GM23338 (cell line): Measurements from ENCODE around the gene WEE2. TPM values are rescaled to one million over a fixed set of nuclear protein-coding genes. Genes with fewer than 3 reads are reported as not detected.

Source experiments
- ATAC-seq: fragments of 200-7000 bp; cut with Tn5 transposase; 3 replicates; pipeline ENCODE4 v1.9.1; 2020
- DNase-seq: peaks from one replicate; pipeline ENCODE4 v3.0.0-alpha.2; 2015; ENCODE audit warnings: low spot score
- H2AFZ ChIP-seq: fragments of 200-600 bp; sonication (generic); 2 replicates; pipeline ENCODE4 v1.8.0; 2016; ENCODE audit warnings: antibody characterized with exemption, mild to moderate bottlenecking, moderate library complexity
- H3F3A ChIP-seq: fragments of 200-600 bp; sonication (generic); replicated peaks from 2 replicates; pipeline ENCODE4 v1.8.0; 2017; ENCODE audit warnings: antibody characterized with exemption, mixed run types, low read depth
- H3K27ac ChIP-seq: fragments of 200-600 bp; sonication (generic); 2 replicates; pipeline ENCODE4 v1.6.1; 2016; ENCODE audit warnings: low read depth
- H3K27me3 ChIP-seq: fragments of 200-600 bp; sonication (generic); 2 replicates; pipeline ENCODE4 v1.8.0; 2016; ENCODE audit warnings: mild to moderate bottlenecking, mixed run types, moderate library complexity; ENCODE audit not compliant: insufficient read depth
- H3K36me3 ChIP-seq: fragments of 200-600 bp; sonication (generic); 2 replicates; pipeline ENCODE4 v1.8.0; 2016; ENCODE audit warnings: mild to moderate bottlenecking; ENCODE audit not compliant: insufficient read depth
- H3K4me1 ChIP-seq: fragments of 200-600 bp; sonication (generic); 2 replicates; pipeline ENCODE4 v1.8.0; 2016; ENCODE audit warnings: mild to moderate bottlenecking, moderate library complexity; ENCODE audit not compliant: insufficient read depth
- H3K4me2 ChIP-seq: fragments of 200-600 bp; sonication (generic); 2 replicates; pipeline ENCODE4 v1.7.1; 2017; ENCODE audit warnings: mixed run types
- H3K4me3 ChIP-seq: fragments of 200-600 bp; sonication (generic); 2 replicates; pipeline ENCODE4 v1.6.1; 2016; ENCODE audit warnings: mixed run types
- H3K79me2 ChIP-seq: fragments of 200-600 bp; sonication (generic); replicated peaks from 2 replicates; pipeline ENCODE4 v1.8.0; 2017; ENCODE audit warnings: mild to moderate bottlenecking; ENCODE audit not compliant: insufficient read depth
- H3K9me2 ChIP-seq: fragments of 200-600 bp; sonication (generic); 2 replicates; pipeline ENCODE4 v1.8.0; 2017; ENCODE audit not compliant: insufficient read depth
- H4K20me1 ChIP-seq: fragments of 200-600 bp; sonication (generic); replicated peaks from 2 replicates; pipeline ENCODE4 v1.8.0; 2017; ENCODE audit warnings: mild to moderate bottlenecking; ENCODE audit not compliant: insufficient read depth
- H3K27ac Mint-ChIP-seq: 2 replicates; pipeline ENCODE4 v1.8.0; 2020; ENCODE audit warnings: inconsistent platforms, mild to moderate bottlenecking, moderate library complexity, mixed read lengths
- H3K27me3 Mint-ChIP-seq: 3 replicates; pipeline ENCODE4 v1.8.0; 2022; ENCODE audit warnings: low read depth, mild to moderate bottlenecking, moderate library complexity, mixed read lengths, inconsistent platforms; ENCODE audit not compliant: insufficient read depth, poor library complexity
- H3K36me3 Mint-ChIP-seq: 3 replicates; pipeline ENCODE4 v1.8.0; 2021; ENCODE audit warnings: low read depth, mild to moderate bottlenecking, inconsistent platforms, moderate library complexity, mixed read lengths
- H3K4me1 Mint-ChIP-seq: 3 replicates; pipeline ENCODE4 v1.8.0; 2020; ENCODE audit warnings: mild to moderate bottlenecking, inconsistent platforms, mixed read lengths
- H3K4me3 Mint-ChIP-seq: 3 replicates; pipeline ENCODE4 v1.8.0; 2021; ENCODE audit warnings: moderate library complexity, mild to moderate bottlenecking, inconsistent platforms, mixed read lengths
- H3K9me3 Mint-ChIP-seq: 3 replicates; pipeline ENCODE4 v1.8.0; 2020; ENCODE audit warnings: moderate library complexity, mild to moderate bottlenecking, inconsistent platforms, mixed read lengths
- JUNB ChIP-seq: IDR thresholded peaks from one replicate; pipeline ENCODE4 v1.6.1; 2016; ENCODE audit warnings: antibody characterized with exemption; ENCODE audit not compliant: unreplicated experiment
- NANOG ChIP-seq: IDR thresholded peaks from 2 replicates; pipeline ENCODE4 v1.6.1; 2016; ENCODE audit warnings: antibody characterized with exemption, borderline replicate concordance
- STAT1 ChIP-seq: IDR thresholded peaks from one replicate; pipeline ENCODE4 v1.6.1; 2016; ENCODE audit warnings: antibody characterized with exemption; ENCODE audit not compliant: unreplicated experiment
- ZNF114 ChIP-seq: fragments of 250-450 bp; sonication (Bioruptor Pico); IDR thresholded peaks from 2 replicates; pipeline ENCODE4 v1.5.0; 2020; ENCODE audit warnings: mild to moderate bottlenecking, moderate library complexity
- ZNF331 ChIP-seq: fragments of 250-450 bp; sonication (Bioruptor Pico); IDR thresholded peaks from 2 replicates; pipeline ENCODE4 v1.5.0; 2020; ENCODE audit warnings: low read depth, mild to moderate bottlenecking, moderate library complexity
- polyA plus RNA-seq: library from polyadenylated mRNA; unstranded; fragments of >200 nt; fragmentation: Nextera tagmentation; extraction: Ambion mirVana; gene quantifications from 2 replicates; pipeline ENCODE4 v1.2.1, GENCODE V29; 2016
- total RNA-seq: library from RNA; depleted of rRNA; stranded (reverse); fragments of >200 nt; shearing (Covaris generic); gene quantifications from 2 replicates; pipeline ENCODE4 v1.2.3, GENCODE V29; 2014
- TF ChIP-seq, protein P1 (sequence below): IDR thresholded peaks from one replicate; pipeline ENCODE4 v1.6.1; 2018; ENCODE audit warnings: antibody characterized with exemption; ENCODE audit not compliant: unreplicated experiment
- TF ChIP-seq, protein P2 (sequence below): IDR thresholded peaks from 2 replicates; pipeline ENCODE4 v1.6.1; 2016; ENCODE audit warnings: antibody characterized with exemption
- TF ChIP-seq, protein P3 (sequence below): fragments of 250-450 bp; sonication (Bioruptor Pico); IDR thresholded peaks from 2 replicates; pipeline ENCODE4 v1.5.0; 2020; ENCODE audit warnings: mild to moderate bottlenecking, moderate library complexity

Gene WEE2
- total and polyA plus RNA-seq, 2 experiments from 2014 or later, result not detected

DNA sequence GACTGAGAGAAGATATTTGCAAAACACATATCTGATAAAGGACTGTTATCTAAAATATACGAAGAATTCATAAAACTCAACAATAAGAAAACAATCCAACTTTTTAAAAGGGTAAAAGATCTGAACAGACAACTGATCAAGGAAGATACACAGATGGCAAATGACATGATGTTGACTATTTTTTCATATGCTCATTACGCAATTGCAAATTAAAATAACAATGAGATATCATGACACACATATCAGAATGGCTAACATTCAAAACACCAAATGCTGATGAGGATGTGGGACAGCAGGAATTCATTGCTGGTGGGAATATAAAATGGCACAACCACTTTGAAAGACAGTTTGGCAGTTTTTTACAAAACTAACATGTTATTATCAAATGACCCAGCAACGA is 15.1 kb upstream of the WEE2 start (continued):
- TF ChIP-seq, protein P1, sequence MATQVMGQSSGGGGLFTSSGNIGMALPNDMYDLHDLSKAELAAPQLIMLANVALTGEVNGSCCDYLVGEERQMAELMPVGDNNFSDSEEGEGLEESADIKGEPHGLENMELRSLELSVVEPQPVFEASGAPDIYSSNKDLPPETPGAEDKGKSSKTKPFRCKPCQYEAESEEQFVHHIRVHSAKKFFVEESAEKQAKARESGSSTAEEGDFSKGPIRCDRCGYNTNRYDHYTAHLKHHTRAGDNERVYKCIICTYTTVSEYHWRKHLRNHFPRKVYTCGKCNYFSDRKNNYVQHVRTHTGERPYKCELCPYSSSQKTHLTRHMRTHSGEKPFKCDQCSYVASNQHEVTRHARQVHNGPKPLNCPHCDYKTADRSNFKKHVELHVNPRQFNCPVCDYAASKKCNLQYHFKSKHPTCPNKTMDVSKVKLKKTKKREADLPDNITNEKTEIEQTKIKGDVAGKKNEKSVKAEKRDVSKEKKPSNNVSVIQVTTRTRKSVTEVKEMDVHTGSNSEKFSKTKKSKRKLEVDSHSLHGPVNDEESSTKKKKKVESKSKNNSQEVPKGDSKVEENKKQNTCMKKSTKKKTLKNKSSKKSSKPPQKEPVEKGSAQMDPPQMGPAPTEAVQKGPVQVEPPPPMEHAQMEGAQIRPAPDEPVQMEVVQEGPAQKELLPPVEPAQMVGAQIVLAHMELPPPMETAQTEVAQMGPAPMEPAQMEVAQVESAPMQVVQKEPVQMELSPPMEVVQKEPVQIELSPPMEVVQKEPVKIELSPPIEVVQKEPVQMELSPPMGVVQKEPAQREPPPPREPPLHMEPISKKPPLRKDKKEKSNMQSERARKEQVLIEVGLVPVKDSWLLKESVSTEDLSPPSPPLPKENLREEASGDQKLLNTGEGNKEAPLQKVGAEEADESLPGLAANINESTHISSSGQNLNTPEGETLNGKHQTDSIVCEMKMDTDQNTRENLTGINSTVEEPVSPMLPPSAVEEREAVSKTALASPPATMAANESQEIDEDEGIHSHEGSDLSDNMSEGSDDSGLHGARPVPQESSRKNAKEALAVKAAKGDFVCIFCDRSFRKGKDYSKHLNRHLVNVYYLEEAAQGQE, result no peak
- TF ChIP-seq, protein P2, sequence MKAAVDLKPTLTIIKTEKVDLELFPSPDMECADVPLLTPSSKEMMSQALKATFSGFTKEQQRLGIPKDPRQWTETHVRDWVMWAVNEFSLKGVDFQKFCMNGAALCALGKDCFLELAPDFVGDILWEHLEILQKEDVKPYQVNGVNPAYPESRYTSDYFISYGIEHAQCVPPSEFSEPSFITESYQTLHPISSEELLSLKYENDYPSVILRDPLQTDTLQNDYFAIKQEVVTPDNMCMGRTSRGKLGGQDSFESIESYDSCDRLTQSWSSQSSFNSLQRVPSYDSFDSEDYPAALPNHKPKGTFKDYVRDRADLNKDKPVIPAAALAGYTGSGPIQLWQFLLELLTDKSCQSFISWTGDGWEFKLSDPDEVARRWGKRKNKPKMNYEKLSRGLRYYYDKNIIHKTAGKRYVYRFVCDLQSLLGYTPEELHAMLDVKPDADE, result no peak
- TF ChIP-seq ZNF114 (CRISPR knock-in tag), result no peak

DNA sequence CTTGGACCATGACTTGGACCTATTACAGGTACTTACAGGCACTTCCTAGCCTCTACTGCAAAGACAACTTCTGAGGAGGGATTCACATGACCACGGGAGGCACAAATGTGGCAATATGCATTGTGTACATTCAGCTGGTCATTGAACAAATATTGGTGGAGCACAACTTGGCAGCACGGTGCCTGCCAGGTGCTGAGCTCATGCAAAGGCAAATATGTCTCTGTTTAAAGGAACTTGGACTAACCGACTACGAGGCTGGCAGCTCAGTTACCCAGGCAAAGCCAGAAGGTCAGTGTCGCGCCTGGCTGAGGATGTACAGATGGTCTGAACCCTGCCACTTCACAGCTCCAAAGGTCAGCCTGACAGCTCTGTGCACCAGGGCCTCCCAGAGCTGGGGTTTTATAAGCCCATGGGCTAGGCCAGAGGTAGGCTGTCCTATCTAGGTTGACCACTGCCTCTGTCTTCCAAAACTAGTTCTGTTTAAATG is 12.3 kb upstream of the WEE2 start:
- Histone ChIP-seq H3K36me3 (no peaks in the 10 kb centered on the region), H3F3A (peaks cover 2% of the 10 kb centered on the region; the same call in 1 of the 2 replicates), H3K27ac (no peak overlapping the region), H3K9me2 (no peaks in the 10 kb centered on the region), H3K4me3 (no peak overlapping the region), H3K79me2 (peaks cover 87% of the 10 kb centered on the region), H4K20me1 (peaks cover 7% of the 10 kb centered on the region; the same call in 1 of the 2 replicates), H3K4me1 (peaks cover 48% of the 10 kb centered on the region), H3K4me2 (no peak overlapping the region), H2AFZ (no peak overlapping the region), H3K27me3 (no peaks in the 10 kb centered on the region)
- Mint-ChIP-seq H3K4me1 (peaks cover 71% of the 10 kb centered on the region), H3K9me3 (no peaks in the 10 kb centered on the region), H3K27ac (no peak overlapping the region; the same call in 1 of the 2 replicates), H3K4me3 (no peak overlapping the region), H3K36me3 (no peaks in the 10 kb centered on the region), H3K27me3 (peaks cover 4% of the 10 kb centered on the region)
- DNase-seq (no peak), ATAC-seq (no peak)
- TF ChIP-seq STAT1 (no peak), ZNF331 (no peak), JUNB (no peak), NANOG (no peak)
- TF ChIP-seq, protein P1, result no peak
- TF ChIP-seq, protein P3, sequence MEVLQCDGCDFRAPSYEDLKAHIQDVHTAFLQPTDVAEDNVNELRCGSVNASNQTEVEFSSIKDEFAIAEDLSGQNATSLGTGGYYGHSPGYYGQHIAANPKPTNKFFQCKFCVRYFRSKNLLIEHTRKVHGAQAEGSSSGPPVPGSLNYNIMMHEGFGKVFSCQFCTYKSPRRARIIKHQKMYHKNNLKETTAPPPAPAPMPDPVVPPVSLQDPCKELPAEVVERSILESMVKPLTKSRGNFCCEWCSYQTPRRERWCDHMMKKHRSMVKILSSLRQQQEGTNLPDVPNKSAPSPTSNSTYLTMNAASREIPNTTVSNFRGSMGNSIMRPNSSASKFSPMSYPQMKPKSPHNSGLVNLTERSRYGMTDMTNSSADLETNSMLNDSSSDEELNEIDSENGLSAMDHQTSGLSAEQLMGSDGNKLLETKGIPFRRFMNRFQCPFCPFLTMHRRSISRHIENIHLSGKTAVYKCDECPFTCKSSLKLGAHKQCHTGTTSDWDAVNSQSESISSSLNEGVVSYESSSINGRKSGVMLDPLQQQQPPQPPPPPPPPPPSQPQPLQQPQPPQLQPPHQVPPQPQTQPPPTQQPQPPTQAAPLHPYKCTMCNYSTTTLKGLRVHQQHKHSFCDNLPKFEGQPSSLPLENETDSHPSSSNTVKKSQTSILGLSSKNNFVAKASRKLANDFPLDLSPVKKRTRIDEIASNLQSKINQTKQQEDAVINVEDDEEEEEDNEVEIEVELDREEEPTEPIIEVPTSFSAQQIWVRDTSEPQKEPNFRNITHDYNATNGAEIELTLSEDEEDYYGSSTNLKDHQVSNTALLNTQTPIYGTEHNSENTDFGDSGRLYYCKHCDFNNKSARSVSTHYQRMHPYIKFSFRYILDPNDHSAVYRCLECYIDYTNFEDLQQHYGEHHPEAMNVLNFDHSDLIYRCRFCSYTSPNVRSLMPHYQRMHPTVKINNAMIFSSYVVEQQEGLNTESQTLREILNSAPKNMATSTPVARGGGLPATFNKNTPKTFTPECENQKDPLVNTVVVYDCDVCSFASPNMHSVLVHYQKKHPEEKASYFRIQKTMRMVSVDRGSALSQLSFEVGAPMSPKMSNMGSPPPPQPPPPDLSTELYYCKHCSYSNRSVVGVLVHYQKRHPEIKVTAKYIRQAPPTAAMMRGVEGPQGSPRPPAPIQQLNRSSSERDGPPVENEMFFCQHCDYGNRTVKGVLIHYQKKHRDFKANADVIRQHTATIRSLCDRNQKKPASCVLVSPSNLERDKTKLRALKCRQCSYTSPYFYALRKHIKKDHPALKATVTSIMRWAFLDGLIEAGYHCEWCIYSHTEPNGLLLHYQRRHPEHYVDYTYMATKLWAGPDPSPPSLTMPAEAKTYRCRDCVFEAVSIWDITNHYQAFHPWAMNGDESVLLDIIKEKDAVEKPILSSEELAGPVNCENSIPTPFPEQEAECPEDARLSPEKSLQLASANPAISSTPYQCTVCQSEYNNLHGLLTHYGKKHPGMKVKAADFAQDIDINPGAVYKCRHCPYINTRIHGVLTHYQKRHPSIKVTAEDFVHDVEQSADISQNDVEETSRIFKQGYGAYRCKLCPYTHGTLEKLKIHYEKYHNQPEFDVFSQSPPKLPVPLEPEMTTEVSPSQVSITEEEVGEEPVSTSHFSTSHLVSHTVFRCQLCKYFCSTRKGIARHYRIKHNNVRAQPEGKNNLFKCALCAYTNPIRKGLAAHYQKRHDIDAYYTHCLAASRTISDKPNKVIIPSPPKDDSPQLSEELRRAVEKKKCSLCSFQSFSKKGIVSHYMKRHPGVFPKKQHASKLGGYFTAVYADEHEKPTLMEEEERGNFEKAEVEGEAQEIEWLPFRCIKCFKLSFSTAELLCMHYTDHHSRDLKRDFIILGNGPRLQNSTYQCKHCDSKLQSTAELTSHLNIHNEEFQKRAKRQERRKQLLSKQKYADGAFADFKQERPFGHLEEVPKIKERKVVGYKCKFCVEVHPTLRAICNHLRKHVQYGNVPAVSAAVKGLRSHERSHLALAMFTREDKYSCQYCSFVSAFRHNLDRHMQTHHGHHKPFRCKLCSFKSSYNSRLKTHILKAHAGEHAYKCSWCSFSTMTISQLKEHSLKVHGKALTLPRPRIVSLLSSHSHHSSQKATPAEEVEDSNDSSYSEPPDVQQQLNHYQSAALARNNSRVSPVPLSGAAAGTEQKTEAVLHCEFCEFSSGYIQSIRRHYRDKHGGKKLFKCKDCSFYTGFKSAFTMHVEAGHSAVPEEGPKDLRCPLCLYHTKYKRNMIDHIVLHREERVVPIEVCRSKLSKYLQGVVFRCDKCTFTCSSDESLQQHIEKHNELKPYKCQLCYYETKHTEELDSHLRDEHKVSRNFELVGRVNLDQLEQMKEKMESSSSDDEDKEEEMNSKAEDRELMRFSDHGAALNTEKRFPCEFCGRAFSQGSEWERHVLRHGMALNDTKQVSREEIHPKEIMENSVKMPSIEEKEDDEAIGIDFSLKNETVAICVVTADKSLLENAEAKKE (CRISPR knock-in tag), result no peak
